Erythroblast (primary cell): ENCODE measurements around the gene IPO4.

ENCODE experiments used
- GATA1 ChIP-seq: IDR thresholded peaks from 2 replicates; pipeline ENCODE4 v1.6.1; 2011; ENCODE audit warnings: low read depth, mild to moderate bottlenecking, control low read depth, low read length, moderate library complexity
- POLR2A ChIP-seq: IDR thresholded peaks from 2 replicates; pipeline ENCODE4 v1.6.1; 2011; ENCODE audit warnings: mild to moderate bottlenecking, low read length

DNA sequence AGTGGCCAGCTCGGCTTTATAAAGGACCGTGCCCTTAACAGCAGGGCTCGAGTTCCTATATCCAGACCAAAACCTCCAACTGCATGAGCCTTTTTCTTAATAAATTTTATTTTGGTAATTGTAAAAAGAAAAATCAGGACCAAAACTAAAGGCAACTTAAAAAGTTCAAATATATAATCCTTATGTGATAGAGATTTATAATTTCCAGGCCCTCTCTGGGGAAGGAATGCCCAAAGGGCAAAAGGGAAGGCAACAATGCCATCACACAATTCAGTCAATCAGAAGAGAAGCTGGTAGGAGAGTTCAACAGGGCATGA is 401 bp upstream of the IPO4 start:
- TF ChIP-seq POLR2A (no peak), GATA1 (no peak)
